ENCODE results near the gene PGAP2.
"Not testable (repeated sequence)": the region's sequence is repeated elsewhere in the genome, so short reads cannot be mapped to it uniquely, and the experiment has no call there.

PGAP2 gene

DNA sequence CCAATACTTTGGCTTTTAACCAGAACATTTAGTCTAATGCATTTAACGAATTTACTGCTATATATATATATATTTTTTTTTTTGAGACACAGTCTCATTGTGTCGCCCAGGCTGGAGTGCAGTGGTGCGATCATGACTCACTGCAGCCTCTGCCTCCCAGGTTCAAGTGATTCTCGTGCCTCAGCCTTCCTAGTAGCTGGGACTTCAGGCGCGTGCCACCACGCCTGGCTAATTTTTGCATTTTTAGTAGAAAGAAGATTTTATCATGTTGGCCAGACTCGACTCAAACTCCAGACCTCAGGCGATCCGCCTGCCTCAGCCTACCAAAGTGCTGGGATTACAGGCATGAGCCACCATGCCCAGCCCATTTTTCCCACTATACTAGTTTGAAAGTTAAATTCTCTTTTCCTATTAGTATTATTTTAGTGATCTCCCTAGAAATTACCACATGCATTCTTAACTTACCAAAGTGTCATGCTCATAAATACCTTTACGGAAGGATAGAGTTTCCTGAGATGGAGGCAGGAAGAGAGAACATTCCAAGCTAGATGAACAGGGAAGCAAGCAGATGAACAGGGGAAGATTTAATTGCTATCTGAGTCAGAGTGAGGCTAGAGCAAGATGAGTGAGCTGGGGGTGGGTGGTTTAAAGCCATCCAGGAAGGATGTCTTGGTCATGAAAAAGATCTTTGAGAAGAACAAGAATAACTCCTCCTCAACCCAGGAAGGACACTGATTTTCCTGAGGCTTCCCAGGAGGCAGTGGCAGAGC, 4.4 kb upstream of the PGAP2 start:
- no peak for DNase-seq (ENCODE audit: low spot score)

DNA sequence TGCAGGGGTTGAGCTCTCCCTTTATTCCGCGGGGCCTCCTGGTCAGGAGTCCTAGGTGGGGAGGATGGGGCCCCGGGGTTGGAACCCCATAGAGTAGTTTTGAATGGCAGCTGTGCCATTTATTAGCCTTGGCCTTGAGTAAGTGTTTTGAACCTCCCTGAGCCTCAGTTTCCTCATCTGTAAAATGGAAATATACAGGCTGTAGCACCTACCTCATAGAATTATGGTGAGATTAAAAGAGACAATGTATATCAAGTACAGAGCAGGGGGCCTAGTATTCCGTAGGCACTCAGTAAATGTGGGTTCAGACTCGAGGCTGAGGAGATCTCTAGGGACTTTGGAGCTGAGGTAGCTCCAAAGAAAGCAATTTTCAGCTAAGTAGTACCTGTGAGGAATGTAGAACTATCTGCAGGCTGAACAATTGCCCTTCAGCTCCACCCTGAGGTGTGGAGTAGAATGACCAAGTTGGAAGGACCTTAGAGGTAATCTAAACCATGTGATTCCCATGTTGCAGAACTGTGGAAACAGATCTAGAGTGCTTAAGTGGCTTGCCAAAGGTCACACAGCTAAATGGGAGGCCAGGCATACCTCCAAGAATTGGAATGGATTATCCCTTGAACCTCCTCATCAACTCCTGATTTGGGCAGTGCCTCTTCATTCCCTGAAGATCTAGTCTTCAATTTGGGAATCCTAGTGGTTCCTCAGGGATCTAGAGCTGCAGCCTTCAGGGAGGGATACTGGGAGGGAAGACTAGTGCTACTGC, 682 bp downstream of the PGAP2 start:
- DNase-seq (ENCODE audit: low spot score), result peak; percentile 65

DNA sequence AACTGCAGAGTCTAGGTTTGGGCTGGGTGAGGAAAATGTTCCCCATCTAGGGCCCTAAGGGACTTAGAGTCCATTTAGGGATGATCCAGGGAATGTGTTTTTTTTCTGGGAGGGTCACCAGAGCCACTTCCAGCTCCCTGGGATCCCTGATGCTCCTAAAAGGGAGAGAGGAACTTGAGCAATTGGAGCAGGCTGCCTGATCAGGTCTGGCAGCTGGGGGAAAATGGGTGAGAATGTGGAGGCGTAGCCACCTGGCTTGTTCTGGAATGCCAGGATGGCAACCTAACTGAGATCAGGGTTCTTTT, 1.2 kb downstream of the PGAP2 start:
- no peak for DNase-seq (ENCODE audit: low spot score)

DNA sequence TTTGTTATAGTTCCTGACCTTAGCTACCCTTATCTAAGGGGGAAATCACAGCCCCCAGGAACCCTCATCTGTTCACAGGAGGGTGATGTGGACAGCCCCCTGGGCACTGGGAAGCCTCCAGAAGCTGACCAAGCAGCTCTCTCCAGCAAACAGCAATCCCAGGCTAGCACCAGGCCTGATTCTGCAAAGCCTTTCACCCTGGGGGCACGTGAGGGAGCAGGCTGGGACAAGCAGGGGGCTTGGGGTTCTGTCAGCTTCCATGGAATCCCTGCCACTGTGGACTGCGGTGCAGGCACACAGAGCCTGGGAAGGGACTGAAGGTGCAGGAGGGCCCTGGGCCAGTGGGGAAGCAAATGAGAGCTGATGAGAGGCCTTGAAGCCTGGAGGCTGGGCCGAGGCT, 2.1 kb downstream of the PGAP2 start:
- no peak for DNase-seq (ENCODE audit: low spot score)

DNA sequence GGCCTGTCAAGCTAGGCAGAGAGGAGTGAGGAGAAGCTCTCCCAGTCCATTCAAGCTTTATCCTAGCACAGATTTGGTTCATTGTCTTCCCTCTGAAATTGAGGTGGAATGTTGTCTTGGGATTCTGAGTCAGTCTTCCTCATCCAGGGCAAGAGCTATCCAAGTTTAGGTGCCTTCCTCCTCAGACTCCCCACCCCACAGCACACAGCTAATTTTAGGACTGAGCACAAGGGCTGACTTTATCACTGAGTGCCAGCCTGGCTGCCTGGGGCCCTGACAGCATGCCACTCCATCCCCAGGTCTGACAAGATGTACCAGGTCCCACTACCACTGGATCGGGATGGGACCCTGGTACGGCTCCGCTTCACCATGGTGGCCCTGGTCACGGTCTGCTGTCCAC, 2.6 kb downstream of the PGAP2 start:
- no peak for DNase-seq (ENCODE audit: low spot score)

DNA sequence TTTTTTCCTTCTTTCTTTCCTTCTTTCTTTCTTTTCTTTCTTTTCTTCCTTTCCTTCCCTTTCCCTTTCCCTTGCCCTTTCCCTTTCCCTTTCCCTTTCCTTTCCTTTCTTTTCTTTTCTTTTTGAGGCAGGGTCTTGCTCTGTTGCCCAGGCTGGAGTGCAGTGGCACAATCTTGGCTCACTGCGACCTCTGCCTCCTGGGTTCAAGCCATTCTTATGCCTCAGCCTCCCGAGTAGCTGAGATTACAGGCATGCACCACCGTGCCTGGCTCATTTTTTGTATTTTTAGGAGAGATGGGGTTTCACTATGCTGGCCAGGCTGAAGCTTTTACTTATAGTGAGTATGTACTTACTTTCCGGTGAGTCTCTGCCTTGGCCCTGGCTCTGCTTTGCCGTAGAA, 6.5 kb downstream of the PGAP2 start:
- not testable (repeated sequence) for DNase-seq (ENCODE audit: low spot score)

DNA sequence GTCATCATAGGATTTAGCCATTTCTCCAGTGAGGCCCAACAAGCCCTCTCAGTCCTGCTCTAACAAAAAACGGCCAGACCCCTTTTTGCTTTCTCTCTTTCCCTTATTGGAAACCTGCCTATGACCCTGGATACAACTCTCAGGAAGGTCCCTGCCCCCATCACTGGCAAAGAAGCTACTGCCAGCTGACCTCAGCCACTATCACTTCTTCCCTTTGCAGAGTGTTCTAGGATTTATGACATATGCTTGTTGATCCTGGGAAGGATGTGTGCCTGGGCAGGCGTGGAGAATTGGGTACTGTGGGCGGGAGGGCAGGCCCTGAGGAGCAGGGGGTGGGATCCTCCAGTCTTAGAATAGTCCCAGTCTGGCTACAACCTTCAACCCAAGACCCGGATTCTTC, 7.5 kb downstream of the PGAP2 start:
- DNase-seq (ENCODE audit: low spot score), result no peak

DNA sequence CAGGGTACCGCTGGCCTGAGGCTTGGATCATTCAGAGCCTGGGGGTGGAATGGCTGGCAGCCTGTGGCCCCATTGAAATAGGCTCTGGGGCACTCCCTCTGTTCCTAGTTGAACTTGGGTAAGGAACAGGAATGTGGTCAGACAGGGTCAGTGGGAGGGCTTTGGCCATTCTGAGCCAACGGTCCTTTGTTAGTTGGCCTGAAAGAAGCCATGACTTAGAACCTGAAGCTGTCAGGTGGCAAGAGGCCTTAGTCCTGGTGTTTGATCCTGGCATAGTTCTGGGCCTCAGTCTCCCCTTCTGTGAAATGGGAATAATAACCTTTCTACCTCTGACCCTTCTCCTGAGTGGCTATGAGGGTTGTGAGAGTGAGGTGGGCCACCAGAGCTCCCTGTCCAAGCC, 8.3 kb downstream of the PGAP2 start:
- DNase-seq (ENCODE audit: low spot score), result peak; percentile 37

DNA sequence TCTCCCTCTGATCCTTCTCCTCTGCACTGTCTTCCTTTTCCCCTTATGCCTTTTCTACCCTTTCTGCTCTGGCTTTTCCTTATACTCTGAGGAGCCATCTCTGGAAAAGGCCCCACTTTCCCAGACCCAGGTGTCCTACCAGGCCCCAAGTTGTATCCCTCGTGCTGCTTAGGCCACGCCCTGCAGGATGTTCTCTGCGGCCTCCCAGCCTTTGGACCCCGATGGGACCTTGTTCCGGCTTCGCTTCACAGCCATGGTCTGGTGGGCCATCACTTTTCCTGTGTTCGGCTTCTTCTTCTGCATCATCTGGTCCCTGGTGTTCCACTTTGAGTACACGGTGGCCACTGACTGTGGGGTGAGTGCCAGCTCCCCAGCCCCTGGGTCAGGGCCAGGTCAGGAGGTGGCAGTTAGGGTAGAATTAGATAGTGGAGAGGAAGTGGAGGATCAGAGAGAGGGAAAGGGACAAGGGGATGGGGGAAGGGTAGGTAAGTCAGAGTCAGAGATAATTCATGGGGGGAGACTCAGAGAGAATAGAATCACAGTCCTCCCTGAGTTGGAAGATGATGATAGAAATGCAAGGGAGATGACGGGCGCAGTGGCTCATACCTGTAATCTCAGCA, 8.9 kb downstream of the PGAP2 start:
- no peak for DNase-seq (ENCODE audit: low spot score)

DNA sequence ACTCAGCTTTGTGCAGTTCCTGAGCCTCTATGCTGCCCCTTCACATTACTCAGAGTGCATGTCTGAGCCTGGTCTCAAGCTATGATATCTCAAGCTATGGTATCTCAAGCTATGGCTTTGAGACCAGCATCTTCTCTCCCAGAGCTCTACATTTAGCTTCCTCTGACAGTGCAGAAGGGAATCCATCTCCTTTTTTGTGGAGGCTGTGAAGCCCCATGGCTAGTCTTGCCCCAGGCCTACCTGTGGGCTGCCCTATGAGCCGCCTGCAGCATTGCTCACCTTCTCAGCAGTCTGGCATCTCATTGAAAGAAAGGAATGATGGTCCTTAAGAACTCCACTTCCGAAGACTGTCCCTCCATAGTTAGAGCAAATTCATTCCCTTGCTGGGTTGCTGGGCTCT, 12.6 kb downstream of the PGAP2 start:
- no peak for DNase-seq (ENCODE audit: low spot score)

DNA sequence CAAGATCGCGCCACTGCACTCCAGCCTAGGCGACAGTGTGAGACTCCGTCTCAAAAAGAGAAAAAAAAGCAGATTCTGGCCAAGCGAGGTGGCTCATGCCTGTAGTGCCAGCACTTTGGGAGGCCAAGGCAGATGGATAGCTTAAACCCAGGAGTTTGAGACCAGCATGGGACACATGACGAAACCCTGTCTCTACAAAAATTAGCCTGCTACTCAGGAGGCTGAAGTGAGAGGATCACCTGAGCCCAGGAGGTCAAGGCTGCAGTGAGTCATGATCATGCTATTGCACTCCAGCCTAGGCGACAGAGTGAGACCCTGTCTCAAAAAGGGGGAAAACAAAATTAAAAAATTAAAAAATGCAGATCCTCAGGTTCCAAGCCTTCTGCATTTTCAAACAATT, 14.0 kb downstream of the PGAP2 start:
- no peak for DNase-seq (ENCODE audit: low spot score)

DNA sequence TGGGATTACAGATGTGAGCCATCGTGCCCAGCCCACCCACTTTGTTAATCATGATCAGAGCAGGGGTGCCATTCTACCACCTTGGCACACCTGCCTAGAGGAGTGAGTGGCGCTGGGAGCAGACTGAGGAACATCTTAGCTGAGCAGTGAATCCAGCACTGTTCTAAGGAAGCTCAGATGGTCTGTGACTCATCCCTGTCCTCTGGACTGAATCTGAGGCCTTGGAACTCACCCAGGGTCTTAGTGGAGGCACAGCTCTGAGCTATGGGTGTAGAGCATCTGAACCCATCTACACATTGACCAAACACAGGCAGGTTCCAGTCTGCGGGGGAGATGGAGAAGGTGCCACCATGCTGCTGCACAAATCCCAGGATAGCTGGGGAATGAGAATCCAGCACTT, 14.9 kb downstream of the PGAP2 start:
- no peak for DNase-seq (ENCODE audit: low spot score)

DNA sequence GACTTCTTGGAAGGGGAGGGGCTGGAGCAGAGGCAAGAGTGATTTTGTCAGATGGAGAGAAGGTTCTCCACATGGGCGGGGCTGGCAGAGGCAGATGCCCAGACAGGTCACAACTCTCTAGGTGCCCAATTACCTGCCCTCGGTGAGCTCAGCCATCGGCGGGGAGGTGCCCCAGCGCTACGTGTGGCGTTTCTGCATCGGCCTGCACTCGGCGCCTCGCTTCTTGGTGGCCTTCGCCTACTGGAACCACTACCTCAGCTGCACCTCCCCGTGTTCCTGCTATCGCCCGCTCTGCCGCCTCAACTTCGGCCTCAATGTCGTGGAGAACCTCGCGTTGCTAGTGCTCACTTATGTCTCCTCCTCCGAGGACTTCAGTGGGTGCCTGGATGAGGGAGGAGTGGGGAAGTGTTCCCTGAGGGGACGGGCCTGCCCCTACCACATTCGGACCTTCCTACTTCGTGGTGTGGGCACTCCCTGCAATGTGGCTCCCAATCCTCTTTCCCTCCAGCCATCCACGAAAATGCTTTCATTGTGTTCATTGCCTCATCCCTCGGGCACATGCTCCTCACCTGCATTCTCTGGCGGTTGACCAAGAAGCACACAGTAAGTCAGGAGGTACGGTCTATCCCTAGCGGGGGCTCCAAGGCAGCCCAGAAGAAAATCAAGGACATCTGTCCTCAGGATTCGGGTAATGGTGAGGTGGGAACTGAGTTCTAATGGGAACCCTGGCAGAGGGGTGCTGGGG, 15.6 kb downstream of the PGAP2 start:
- DNase-seq (ENCODE audit: low spot score), result no peak

DNA sequence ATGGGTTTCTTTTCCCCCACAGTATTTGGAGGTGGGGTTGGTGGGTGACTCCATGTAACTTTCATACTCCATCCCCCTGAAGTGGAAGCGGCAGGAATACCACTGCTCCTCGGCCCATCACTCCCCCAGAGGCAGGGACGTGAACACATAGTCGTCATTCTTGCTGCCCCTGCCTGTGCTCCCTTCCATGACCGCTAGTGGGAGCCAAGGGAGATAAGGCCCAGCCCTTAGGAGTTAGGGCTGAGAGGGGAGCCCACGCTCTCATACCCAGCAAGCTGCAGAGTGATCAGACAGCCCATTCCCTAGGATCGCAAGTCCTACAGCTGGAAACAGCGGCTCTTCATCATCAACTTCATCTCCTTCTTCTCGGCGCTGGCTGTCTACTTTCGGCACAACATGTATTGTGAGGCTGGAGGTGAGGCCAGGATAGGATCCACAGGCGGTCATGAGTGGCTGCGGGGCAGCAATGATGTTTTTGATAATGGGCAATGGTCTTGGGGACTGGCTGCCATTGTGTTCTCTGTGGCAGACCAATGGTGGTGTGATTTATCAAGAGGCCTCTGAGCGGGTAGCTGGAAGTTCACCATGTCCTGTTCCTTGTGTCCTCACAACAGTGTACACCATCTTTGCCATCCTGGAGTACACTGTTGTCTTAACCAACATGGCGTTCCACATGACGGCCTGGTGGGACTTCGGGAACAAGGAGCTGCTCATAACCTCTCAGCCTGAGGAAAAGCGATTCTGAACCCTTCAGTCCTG, 16.5 kb downstream of the PGAP2 start:
- peak; percentile 87 for DNase-seq (ENCODE audit: low spot score)

DNA sequence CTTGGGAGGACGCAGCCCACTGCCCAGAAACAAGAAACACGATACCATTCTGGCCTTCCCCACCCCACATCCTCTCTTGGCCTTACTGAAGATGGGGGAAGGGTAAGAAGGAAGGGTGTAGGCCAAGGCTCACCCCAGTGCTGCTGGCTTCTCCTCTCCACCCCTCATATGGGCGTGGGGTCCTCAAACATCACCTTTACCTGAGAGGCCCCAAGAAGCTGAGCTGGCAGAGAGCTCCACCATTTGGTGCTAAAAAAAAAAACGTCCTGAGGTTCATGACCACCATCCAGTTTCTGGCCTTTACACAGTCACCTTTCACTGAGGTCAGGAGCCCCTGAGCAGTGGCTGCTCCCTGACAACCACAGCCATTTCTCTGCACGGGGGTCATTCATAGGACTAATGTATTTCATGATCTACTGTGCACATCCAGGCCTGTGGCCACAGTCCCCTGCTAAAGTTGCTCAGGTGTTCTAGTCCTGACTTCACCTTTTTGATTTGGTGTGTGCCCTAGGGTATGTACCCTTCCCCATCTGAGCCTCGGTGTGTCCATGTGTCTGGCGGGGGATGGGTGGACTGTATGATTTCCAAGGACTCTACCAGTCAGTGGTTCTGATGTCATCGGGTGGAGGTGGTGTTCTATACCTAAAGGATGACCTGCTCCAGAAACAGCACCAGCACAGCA, 17.3 kb downstream of the PGAP2 start:
- no peak for DNase-seq (ENCODE audit: low spot score)

DNA sequence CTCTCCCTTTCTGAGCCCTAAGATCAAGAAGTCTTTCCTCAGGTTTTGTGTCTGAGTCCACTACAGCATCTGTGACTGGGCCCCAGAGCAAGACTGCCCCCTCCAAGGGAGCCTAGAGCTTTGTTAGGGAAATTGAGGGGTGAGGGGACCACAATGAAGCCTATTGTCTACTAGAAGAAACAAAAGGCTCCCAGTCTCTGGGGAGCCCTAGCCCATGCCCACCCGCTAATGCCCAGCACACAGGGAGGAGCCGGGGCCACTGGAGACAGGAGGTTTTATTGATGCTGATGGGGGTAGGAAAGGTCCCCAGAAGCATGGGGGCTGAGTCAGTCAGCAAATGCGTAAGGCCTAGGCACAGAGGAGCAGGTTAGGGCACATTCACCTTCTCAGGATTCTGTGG, 18.4 kb downstream of the PGAP2 start:
- DNase-seq (ENCODE audit: low spot score), result peak; percentile 74

DNA sequence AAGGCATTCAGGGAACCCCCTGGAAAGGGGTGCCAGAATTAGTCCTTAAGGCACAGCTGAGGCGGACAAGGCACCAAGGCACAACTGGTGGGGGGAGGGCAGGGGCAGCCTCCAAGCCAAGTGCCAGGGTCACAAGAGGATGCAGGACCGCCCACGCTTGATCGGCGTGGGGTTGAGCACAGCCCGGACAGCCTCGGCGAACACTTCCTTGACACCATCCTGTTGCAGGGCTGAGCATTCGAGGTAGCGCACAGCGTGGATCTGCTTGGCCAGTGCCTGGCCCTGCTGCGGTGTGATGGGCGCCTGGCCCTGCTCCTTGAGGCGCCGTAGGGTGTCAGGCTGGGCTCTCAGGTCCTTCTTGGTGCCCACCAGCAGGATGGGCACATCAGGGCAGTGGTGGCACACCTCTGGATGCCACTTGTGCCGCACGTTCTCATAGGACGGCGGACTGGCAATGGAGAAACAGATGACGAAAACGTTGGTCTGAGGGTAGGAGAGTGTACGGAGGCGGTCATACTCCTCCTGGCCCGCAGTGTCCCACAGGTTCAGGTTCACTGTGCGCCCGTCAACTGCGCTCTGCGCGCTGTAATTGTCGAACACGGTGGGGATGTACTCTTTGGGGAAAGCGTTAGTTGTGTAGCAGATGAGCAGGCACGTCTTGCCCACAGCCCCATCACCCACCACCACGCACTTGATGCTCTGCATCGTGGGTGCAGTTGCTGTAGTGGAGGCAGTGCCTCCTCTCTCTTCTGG, 19.2 kb downstream of the PGAP2 start:
- DNase-seq (ENCODE audit: low spot score), result no peak

DNA sequence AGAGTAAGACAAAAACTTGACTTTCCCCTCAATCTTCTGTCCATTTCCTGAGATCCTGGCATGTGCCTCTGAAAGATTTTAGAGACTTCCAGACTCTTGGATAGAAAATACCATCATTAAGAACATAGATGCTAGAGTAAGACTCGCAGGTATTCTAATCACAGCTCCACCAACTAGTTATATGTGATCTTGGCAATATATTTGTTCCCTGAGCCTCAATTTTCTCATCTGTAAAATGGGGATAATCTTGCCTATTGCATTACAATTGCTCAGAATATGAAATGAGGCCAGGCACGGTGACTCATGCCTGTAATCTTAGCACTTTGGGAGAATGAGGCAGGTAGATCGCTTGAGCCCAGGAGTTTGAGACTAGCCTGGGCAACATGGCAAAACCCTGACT, 21.7 kb downstream of the PGAP2 start:
- DNase-seq (ENCODE audit: low spot score), result no peak

DNA sequence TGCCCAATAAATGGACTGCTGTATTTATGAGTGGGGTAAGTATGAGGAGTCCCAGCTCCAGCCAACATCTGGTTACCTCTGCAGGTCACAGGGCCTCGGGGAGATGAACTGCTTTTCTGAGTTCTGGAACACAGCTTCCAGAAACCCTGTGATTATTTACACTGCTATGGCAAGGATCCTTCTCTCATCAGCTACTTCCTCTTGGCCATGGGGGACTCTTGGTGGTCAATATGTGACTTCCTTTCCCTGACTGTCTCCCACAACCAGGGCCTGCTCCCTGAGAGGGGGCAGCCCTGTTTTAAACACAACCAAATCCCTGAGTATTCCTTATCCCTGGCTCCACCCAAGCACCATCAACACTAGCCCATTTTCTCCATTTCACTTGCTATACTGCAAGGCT, 22.4 kb downstream of the PGAP2 start:
- DNase-seq (ENCODE audit: low spot score), result no peak

DNA sequence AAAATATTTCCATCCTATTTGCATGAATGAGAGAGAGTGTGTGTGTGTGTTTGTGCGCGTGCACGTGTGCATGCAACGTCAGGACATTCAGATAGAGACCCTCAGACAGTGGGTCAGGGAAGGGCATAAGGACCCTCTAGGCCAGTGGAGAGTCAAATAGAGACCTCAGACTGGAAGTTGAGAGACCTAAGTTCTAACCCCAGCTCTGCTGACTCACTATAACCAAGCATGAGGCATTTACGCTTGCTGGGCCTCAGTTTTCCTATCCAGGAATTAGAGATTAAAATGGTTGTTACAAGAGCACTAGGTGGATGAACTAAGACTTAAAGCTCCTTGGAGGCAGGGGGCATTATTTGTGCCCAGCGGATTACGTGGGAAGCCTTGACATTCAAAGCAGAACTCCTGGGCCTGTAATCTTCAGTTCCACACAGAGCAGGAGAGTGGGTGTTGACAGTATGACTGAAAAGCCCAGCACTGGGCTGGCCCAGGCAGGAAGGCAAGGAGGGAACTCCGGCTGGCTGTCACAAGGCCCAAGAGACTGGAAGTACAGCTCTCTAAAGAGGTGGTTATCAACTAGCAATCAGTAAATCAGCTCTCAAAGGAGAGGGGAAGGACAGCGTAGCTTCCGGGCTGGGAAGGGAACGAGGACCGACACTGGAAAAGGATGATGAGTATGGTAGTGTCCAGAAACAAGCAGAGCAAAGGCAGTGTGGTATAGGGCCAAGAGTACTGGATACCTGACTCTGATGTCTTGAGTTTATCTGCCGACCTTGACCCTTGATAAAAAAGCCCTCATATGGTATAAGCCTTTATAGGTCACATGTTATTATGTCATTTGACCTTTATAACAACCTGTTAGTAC, 23.2 kb downstream of the PGAP2 start:
- DNase-seq (ENCODE audit: low spot score), result no peak
